ENCODE results near the gene JUN. TPM values are rescaled to one million over a fixed set of nuclear protein-coding genes. Genes with fewer than 3 reads are reported as not detected.

Gene JUN
- total and polyA plus RNA-seq, 2 donors from 2014 or later = 41.8 to 109 TPM

DNA sequence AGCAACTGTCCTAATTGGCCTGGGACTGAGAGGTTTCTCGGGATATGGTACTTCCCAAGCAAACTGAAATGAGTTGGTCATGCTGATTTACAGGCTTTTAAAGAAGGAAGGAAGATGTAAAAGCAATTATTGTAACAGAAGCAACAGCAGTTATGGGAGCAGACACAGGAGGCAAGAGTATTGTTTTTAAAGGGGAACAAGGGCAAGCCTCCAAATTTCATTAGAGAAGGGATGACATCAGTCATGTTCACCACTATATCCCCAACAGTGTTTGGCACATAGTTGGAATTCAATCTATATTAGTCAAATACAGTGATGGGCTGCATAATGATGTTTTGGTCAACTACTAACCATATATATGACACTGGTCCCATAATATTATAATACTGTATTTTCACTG is 46.0 kb upstream of the JUN start:
- FAIRE-seq (no peak), DNase-seq (no peak)
- Histone ChIP-seq H3K27me3 (ENCODE audit: control insufficient read depth, insufficient read depth, low read length) (no peaks in the 10 kb centered on the region), H3K4me1 (ENCODE audit: control insufficient read depth in 2 of 3, insufficient read depth in 2 of 3, low read depth in 1 of 3, low read length in 3 of 3) (no peaks in the 10 kb centered on the region), H3K4me3 (ENCODE audit: low read length in 3 of 3) (no peak overlapping the region), H3K9me3 (ENCODE audit: control insufficient read depth in 2 of 3, insufficient read depth in 1 of 3, low read length in 3 of 3) (peaks cover 0 to 14% (median 2%) of the 10 kb centered on the region in 3 donors), H3K9ac (ENCODE audit: low read length in 3 of 3) (no peak overlapping the region), H3K36me3 (ENCODE audit: control insufficient read depth in 2 of 3, insufficient read depth in 3 of 3, low read length in 3 of 3) (no peaks in the 10 kb centered on the region), H3K27ac (ENCODE audit: low read depth in 2 of 2, low read length in 2 of 2) (no peak overlapping the region)
- TF ChIP-seq, protein P1, sequence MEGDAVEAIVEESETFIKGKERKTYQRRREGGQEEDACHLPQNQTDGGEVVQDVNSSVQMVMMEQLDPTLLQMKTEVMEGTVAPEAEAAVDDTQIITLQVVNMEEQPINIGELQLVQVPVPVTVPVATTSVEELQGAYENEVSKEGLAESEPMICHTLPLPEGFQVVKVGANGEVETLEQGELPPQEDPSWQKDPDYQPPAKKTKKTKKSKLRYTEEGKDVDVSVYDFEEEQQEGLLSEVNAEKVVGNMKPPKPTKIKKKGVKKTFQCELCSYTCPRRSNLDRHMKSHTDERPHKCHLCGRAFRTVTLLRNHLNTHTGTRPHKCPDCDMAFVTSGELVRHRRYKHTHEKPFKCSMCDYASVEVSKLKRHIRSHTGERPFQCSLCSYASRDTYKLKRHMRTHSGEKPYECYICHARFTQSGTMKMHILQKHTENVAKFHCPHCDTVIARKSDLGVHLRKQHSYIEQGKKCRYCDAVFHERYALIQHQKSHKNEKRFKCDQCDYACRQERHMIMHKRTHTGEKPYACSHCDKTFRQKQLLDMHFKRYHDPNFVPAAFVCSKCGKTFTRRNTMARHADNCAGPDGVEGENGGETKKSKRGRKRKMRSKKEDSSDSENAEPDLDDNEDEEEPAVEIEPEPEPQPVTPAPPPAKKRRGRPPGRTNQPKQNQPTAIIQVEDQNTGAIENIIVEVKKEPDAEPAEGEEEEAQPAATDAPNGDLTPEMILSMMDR (IDR thresholded peaks at IDR 0.05; ENCODE audit: borderline replicate concordance, extremely low read depth, insufficient read depth) = no peak
- intact Hi-C loops (cut with DNase I) = no loop called here

DNA sequence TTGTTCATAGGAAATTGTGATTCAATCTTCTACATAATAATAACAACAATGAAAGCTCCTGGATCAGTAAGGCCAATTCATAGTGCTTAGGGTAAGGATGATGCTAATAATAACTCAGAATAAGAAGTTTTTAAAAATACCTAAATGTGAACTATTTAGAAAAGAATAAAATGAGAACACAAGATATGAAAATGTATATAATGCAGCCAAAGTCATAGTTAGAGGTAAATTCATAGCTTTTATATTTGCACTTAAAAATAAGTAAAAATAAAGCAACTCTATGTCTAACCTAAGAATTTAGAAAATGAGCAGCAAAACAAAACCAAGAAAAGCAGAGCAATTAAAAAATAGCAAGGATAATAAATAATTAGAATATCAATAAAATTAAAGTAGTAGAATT is 43.5 kb upstream of the JUN start:
- intact Hi-C loops (cut with DNase I) = no loop called here
- no peaks in the 10 kb centered on the region for H3K36me3 ChIP-seq (ENCODE audit: control insufficient read depth in 2 of 3, insufficient read depth in 3 of 3, low read length in 3 of 3)
- no peak for DNase-seq
- TF ChIP-seq, protein P1 (IDR thresholded peaks at IDR 0.05; ENCODE audit: borderline replicate concordance, extremely low read depth, insufficient read depth) = no peak
- no peaks in the 10 kb centered on the region for H3K27me3 ChIP-seq (ENCODE audit: control insufficient read depth, insufficient read depth, low read length)
- H3K9ac ChIP-seq (ENCODE audit: low read length in 3 of 3) = no peak overlapping the region
- H3K9me3 ChIP-seq (ENCODE audit: control insufficient read depth in 2 of 3, insufficient read depth in 1 of 3, low read length in 3 of 3) = peaks cover 0 to 14% (median 2%) of the 10 kb centered on the region in 3 donors
- no peak for FAIRE-seq
- no peaks in the 10 kb centered on the region for H3K4me1 ChIP-seq (ENCODE audit: control insufficient read depth in 2 of 3, insufficient read depth in 2 of 3, low read depth in 1 of 3, low read length in 3 of 3)
- H3K4me3 ChIP-seq (ENCODE audit: low read length in 3 of 3) = no peak overlapping the region
- H3K27ac ChIP-seq (ENCODE audit: low read depth in 2 of 2, low read length in 2 of 2) = no peak overlapping the region

DNA sequence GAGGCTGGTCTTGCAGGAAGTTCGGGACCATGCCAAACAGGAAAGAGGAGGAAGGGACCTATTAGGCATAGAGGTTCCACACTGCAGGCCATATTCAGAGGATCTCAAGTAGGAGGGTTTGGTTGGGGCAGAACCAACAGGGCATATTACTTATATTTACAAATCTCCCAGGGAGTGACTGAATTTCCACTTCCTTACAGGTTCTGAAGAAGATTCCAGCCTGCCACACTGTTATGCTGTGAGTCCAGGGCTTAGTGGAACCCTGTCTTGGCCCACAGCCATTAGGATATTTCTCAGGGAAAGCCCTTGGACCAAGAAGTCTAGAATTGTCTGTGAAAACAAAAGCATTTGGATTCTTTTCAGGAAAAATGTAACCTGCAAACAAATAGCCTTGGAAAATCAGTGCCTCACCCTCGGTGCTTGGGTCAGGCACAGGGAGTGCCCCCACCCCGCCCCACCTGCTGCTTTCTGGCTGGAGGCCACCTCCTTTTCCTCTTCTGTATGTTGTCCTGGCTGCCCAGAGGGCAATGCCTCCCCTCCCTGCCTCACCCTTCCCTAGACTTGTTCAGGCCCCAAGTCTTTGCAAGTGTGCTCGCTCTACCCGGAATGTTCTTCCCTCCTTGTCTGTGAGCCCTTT is 41.0 kb upstream of the JUN start:
- no peak overlapping the region for H3K9ac ChIP-seq (ENCODE audit: low read length in 3 of 3)
- intact Hi-C loops (cut with DNase I) = no loop called here
- no peaks in the 10 kb centered on the region for H3K4me1 ChIP-seq (ENCODE audit: control insufficient read depth in 2 of 3, insufficient read depth in 2 of 3, low read depth in 1 of 3, low read length in 3 of 3)
- TF ChIP-seq, protein P1 (IDR thresholded peaks at IDR 0.05; ENCODE audit: borderline replicate concordance, extremely low read depth, insufficient read depth) = no peak
- no peaks in the 10 kb centered on the region for H3K27me3 ChIP-seq (ENCODE audit: control insufficient read depth, insufficient read depth, low read length)
- peak in 1 of 5 donors; percentile 81 for DNase-seq
- H3K4me3 ChIP-seq (ENCODE audit: low read length in 3 of 3) = no peak overlapping the region
- H3K36me3 ChIP-seq (ENCODE audit: control insufficient read depth in 2 of 3, insufficient read depth in 3 of 3, low read length in 3 of 3) = no peaks in the 10 kb centered on the region
- H3K27ac ChIP-seq (ENCODE audit: low read depth in 2 of 2, low read length in 2 of 2) = no peak overlapping the region
- peaks cover 0 to 14% (median 2%) of the 10 kb centered on the region in 3 donors for H3K9me3 ChIP-seq (ENCODE audit: control insufficient read depth in 2 of 3, insufficient read depth in 1 of 3, low read length in 3 of 3)
- FAIRE-seq = no peak

Measured in kidney (tissue), 14 donors.